Stimulated activated naive CD8-positive, alpha-beta T cell treated with anti-CD3 and anti-CD28 coated beads, Interleukin-15, amount 100 ng/mL, for 72 hours (primary cell): Measurements from ENCODE around the gene CCR3.

Experiments
- ATAC-seq: fragments of 150-1000 bp; cut with Tn5 transposase; 2 replicates; pipeline ENCODE4 v1.10.0; 2021; ENCODE audit warnings: mild to moderate bottlenecking, moderate library complexity
- DNase-seq, 2 donors: peaks; one replicate each; pipeline ENCODE4 v3.0.0; 2021 to 2022
- H3K27ac Mint-ChIP-seq, 2 donors: one replicate each; pipeline ENCODE4 v1.8.0; 2022; ENCODE audit warnings: mild to moderate bottlenecking in 2 of 2, mixed read lengths in 2 of 2, moderate library complexity in 2 of 2
- H3K27me3 Mint-ChIP-seq: one replicate; pipeline ENCODE4 v1.8.0; 2022; ENCODE audit warnings: mixed read lengths
- H3K4me1 Mint-ChIP-seq: one replicate; pipeline ENCODE4 v1.8.0; 2022; ENCODE audit warnings: mild to moderate bottlenecking, mixed read lengths
- H3K4me3 Mint-ChIP-seq, 2 donors: one replicate each; pipeline ENCODE4 v1.8.0; 2022; ENCODE audit warnings: mild to moderate bottlenecking in 2 of 2, mixed read lengths in 2 of 2, moderate library complexity in 1 of 2
- H3K9me3 Mint-ChIP-seq, 2 donors: one replicate each; pipeline ENCODE4 v1.8.0; 2022; ENCODE audit warnings: mixed read lengths in 2 of 2

The CCR3 gene

GRCh38 chr3:46238386-46238785 is 3.9 kb upstream of the CCR3 start:
- Mint-ChIP-seq H3K4me3 (no peak overlapping the region), H3K27me3 (peaks cover 35% of the 10 kb centered on the region), H3K27ac (no peak overlapping the region), H3K4me1 (no peaks in the 10 kb centered on the region), H3K9me3 (no peaks in the 10 kb centered on the region)
- no peak for DNase-seq
- ATAC-seq, result no peak

- no peak for ATAC-seq
- H3K4me3 Mint-ChIP-seq, result no peak overlapping the region
- H3K27ac Mint-ChIP-seq, result no peak overlapping the region
- DNase-seq, result no peak
- H3K9me3 Mint-ChIP-seq, result no peaks in the 10 kb centered on the region
- H3K4me1 Mint-ChIP-seq, result no peaks in the 10 kb centered on the region
- peaks cover 35% of the 10 kb centered on the region for H3K27me3 Mint-ChIP-seq
Measured at GRCh38 chr3:46239301-46239938, 2.8 kb upstream of the CCR3 start.

- Mint-ChIP-seq H3K27ac (no peak overlapping the region), H3K4me1 (no peaks in the 10 kb centered on the region), H3K9me3 (no peaks in the 10 kb centered on the region), H3K4me3 (no peak overlapping the region), H3K27me3 (peaks cover 35% of the 10 kb centered on the region)
- ATAC-seq (no peak), DNase-seq (no peak)
Measured at GRCh38 chr3:46239952-46240351, 2.3 kb upstream of the CCR3 start.

GRCh38 chr3:46243560-46243959 is 1.3 kb downstream of the CCR3 start:
- Mint-ChIP-seq H3K4me3 (no peak overlapping the region), H3K9me3 (no peaks in the 10 kb centered on the region), H3K27ac (no peak overlapping the region), H3K4me1 (no peaks in the 10 kb centered on the region), H3K27me3 (peaks cover 13% of the 10 kb centered on the region)
- no peak for ATAC-seq
- no peak for DNase-seq

GRCh38 chr3:46245146-46245545 is 2.9 kb downstream of the CCR3 start:
- no peaks in the 10 kb centered on the region for H3K9me3 Mint-ChIP-seq

GRCh38 chr3:46252980-46253379 is 10.7 kb downstream of the CCR3 start:
- Mint-ChIP-seq H3K9me3 (peaks cover 2 to 8% of the 10 kb centered on the region in 2 donors), H3K4me1 (peaks cover 8% of the 10 kb centered on the region), H3K27ac (no peak overlapping the region), H3K27me3 (peaks cover 46% of the 10 kb centered on the region), H3K4me3 (no peak overlapping the region)
- ATAC-seq (peak; percentile 50), DNase-seq (no peak)

More at GRCh38 chr3:46245146-46245545, 2.9 kb downstream of the CCR3 start:
- no peak for ATAC-seq
- DNase-seq, result no peak
- peaks cover 8% of the 10 kb centered on the region for H3K27me3 Mint-ChIP-seq
- H3K27ac Mint-ChIP-seq, result no peak overlapping the region
- no peaks in the 10 kb centered on the region for H3K4me1 Mint-ChIP-seq
- H3K4me3 Mint-ChIP-seq, result no peak overlapping the region

GRCh38 chr3:46258525-46258924 is 16.3 kb downstream of the CCR3 start:
- Mint-ChIP-seq H3K27me3 (peaks cover 24% of the 10 kb centered on the region), H3K9me3 (peaks cover 21 to 29% of the 10 kb centered on the region in 2 donors)
- DNase-seq, result no peak

GRCh38 chr3:46261926-46262594 is 19.8 kb downstream of the CCR3 start:
- DNase-seq (no peak), ATAC-seq (peak; percentile 26)
- peaks cover 11% of the 10 kb centered on the region for H3K27me3 Mint-ChIP-seq
- H3K4me3 Mint-ChIP-seq, result peak overlapping the region in 1 of 2 donors; percentile 27
- H3K4me1 Mint-ChIP-seq, result peaks cover 40% of the 10 kb centered on the region
- no peak overlapping the region for H3K27ac Mint-ChIP-seq
- peaks cover 12 to 29% of the 10 kb centered on the region in 2 donors for H3K9me3 Mint-ChIP-seq

More at GRCh38 chr3:46258525-46258924, 16.3 kb downstream of the CCR3 start:
- Mint-ChIP-seq H3K4me3 (no peak overlapping the region), H3K27ac (no peak overlapping the region), H3K4me1 (peaks cover 34% of the 10 kb centered on the region)
- ATAC-seq, result peak; percentile 63

GRCh38 chr3:46264002-46264401 is 21.7 kb downstream of the CCR3 start:
- no peak for ATAC-seq
- H3K9me3 Mint-ChIP-seq, result peaks cover 12 to 25% of the 10 kb centered on the region in 2 donors
- no peak overlapping the region for H3K4me3 Mint-ChIP-seq
- H3K4me1 Mint-ChIP-seq, result peaks cover 40% of the 10 kb centered on the region
- DNase-seq, result no peak
- H3K27ac Mint-ChIP-seq, result no peak overlapping the region
- H3K27me3 Mint-ChIP-seq, result peaks cover 24% of the 10 kb centered on the region

GRCh38 chr3:46266598-46266997 is 24.3 kb downstream of the CCR3 start:
- Mint-ChIP-seq H3K4me1 (peaks cover 31% of the 10 kb centered on the region), H3K27ac (no peak overlapping the region), H3K4me3 (no peak overlapping the region), H3K27me3 (peaks cover 41% of the 10 kb centered on the region), H3K9me3 (peaks cover 0 to 10% of the 10 kb centered on the region in 2 donors)
- DNase-seq, result no peak
- no peak for ATAC-seq

- no peak overlapping the region for H3K27ac Mint-ChIP-seq
- no peak overlapping the region for H3K4me3 Mint-ChIP-seq
- ATAC-seq (peak; percentile 98), DNase-seq (peak in 1 of 2 donors; percentile 35)
- peaks cover 0 to 10% of the 10 kb centered on the region in 2 donors for H3K9me3 Mint-ChIP-seq
- peaks cover 69% of the 10 kb centered on the region for H3K27me3 Mint-ChIP-seq
- peaks cover 17% of the 10 kb centered on the region for H3K4me1 Mint-ChIP-seq
Measured at GRCh38 chr3:46269556-46269955, 27.3 kb downstream of the CCR3 start.

- no peak for ATAC-seq
- peaks cover 0 to 10% of the 10 kb centered on the region in 2 donors for H3K9me3 Mint-ChIP-seq
Measured at GRCh38 chr3:46270474-46270873, 28.2 kb downstream of the CCR3 start.

GRCh38 chr3:46271209-46271745 is 29.0 kb downstream of the CCR3 start:
- peaks cover 0 to 10% of the 10 kb centered on the region in 2 donors for H3K9me3 Mint-ChIP-seq
- H3K4me3 Mint-ChIP-seq, result no peak overlapping the region
- H3K4me1 Mint-ChIP-seq, result peaks cover 18% of the 10 kb centered on the region
- H3K27ac Mint-ChIP-seq, result no peak overlapping the region
- DNase-seq (no peak), ATAC-seq (no peak)
- H3K27me3 Mint-ChIP-seq, result peaks cover 72% of the 10 kb centered on the region

More at GRCh38 chr3:46270474-46270873, 28.2 kb downstream of the CCR3 start:
- DNase-seq, result no peak
- H3K27ac Mint-ChIP-seq, result peak overlapping the region in 1 of 2 donors; percentile 34
- H3K4me1 Mint-ChIP-seq, result peaks cover 17% of the 10 kb centered on the region
- H3K27me3 Mint-ChIP-seq, result peaks cover 74% of the 10 kb centered on the region
- H3K4me3 Mint-ChIP-seq, result no peak overlapping the region

GRCh38 chr3:46272028-46272451 is 29.8 kb downstream of the CCR3 start:
- Mint-ChIP-seq H3K27ac (no peak overlapping the region), H3K9me3 (peaks cover 0 to 10% of the 10 kb centered on the region in 2 donors), H3K4me1 (peaks cover 20% of the 10 kb centered on the region), H3K4me3 (no peak overlapping the region), H3K27me3 (peaks cover 72% of the 10 kb centered on the region)
- ATAC-seq (no peak), DNase-seq (no peak)

- Mint-ChIP-seq H3K4me1 (peaks cover 49% of the 10 kb centered on the region), H3K4me3 (no peak overlapping the region), H3K27ac (no peak overlapping the region), H3K27me3 (peaks cover 42% of the 10 kb centered on the region), H3K9me3 (peaks cover 0 to 13% of the 10 kb centered on the region in 2 donors)
- DNase-seq (peak; percentile 72 to 79), ATAC-seq (peak; percentile 77)
Measured at GRCh38 chr3:46276497-46277099, 34.3 kb downstream of the CCR3 start.

GRCh38 chr3:46277476-46277875 is 35.2 kb downstream of the CCR3 start:
- no peak for ATAC-seq
- H3K4me3 Mint-ChIP-seq, result peak overlapping the region in 1 of 2 donors; percentile 9
- peaks cover 35% of the 10 kb centered on the region for H3K27me3 Mint-ChIP-seq
- peaks cover 0 to 13% of the 10 kb centered on the region in 2 donors for H3K9me3 Mint-ChIP-seq
- H3K4me1 Mint-ChIP-seq, result peaks cover 58% of the 10 kb centered on the region
- no peak overlapping the region for H3K27ac Mint-ChIP-seq
- no peak for DNase-seq
